ENCODE measurements around the gene TCTA.
A peak's percentile ranks its signal among the peaks of the same experiment; 100 is the strongest.

TCTA gene

GRCh38 chr3:49410846-49411534 lies 1.2 kb upstream of the TCTA start:
- DNase-seq (ENCODE audit: low spot score): no peak

- DNase-seq (ENCODE audit: low spot score): peak; percentile 37
Measured at GRCh38 chr3:49411535-49411967, 672 bp upstream of the TCTA start.

GRCh38 chr3:49412632-49413337 lies 562 bp downstream of the TCTA start:
- no peak for DNase-seq (ENCODE audit: low spot score)

- no peak for DNase-seq (ENCODE audit: low spot score)
Measured at GRCh38 chr3:49413338-49413734, 1.1 kb downstream of the TCTA start.

- DNase-seq (ENCODE audit: low spot score): no peak
Measured at GRCh38 chr3:49414753-49415152, 2.5 kb downstream of the TCTA start.

- peak; percentile 64 for DNase-seq (ENCODE audit: low spot score)
Measured at GRCh38 chr3:49415931-49416601, 3.8 kb downstream of the TCTA start.

- no peak for DNase-seq (ENCODE audit: low spot score)
Measured at GRCh38 chr3:49416867-49417266, 4.6 kb downstream of the TCTA start.

GRCh38 chr3:49417516-49418120 lies 5.4 kb downstream of the TCTA start:
- no peak for DNase-seq (ENCODE audit: low spot score)

GRCh38 chr3:49421890-49422378 lies 9.7 kb downstream of the TCTA start:
- no peak for DNase-seq (ENCODE audit: low spot score)

- no peak for DNase-seq (ENCODE audit: low spot score)
Measured at GRCh38 chr3:49422379-49423248, 10.4 kb downstream of the TCTA start, which contains the start of gene AMT. Gene AMT, minus strand, starts transcription at chr3:49422473. Its CDS starts 23 bp downstream, at chr3:49422450.

- DNase-seq (ENCODE audit: low spot score): no peak
Measured at GRCh38 chr3:49424816-49425215, 12.6 kb downstream of the TCTA start.

- DNase-seq (ENCODE audit: low spot score): no peak
Measured at GRCh38 chr3:49427586-49427985, 15.4 kb downstream of the TCTA start.

GRCh38 chr3:49428752-49429080 lies 16.5 kb downstream of the TCTA start:
- DNase-seq (ENCODE audit: low spot score): peak; percentile 24

GRCh38 chr3:49434731-49435130 lies 22.5 kb downstream of the TCTA start:
- no peak for DNase-seq (ENCODE audit: low spot score)

- no peak for DNase-seq (ENCODE audit: low spot score)
Measured at GRCh38 chr3:49445391-49445790, 33.2 kb downstream of the TCTA start.

GRCh38 chr3:49453621-49454020 lies 41.4 kb downstream of the TCTA start:
- no peak for DNase-seq (ENCODE audit: low spot score)

- no peak for DNase-seq (ENCODE audit: low spot score)
Measured at GRCh38 chr3:49454458-49454857, 42.2 kb downstream of the TCTA start.

GRCh38 chr3:49454898-49455681 lies 42.9 kb downstream of the TCTA start:
- DNase-seq (ENCODE audit: low spot score): no peak

GRCh38 chr3:49456466-49456865 lies 44.2 kb downstream of the TCTA start:
- no peak for DNase-seq (ENCODE audit: low spot score)

- no peak for DNase-seq (ENCODE audit: low spot score)
Measured at GRCh38 chr3:49460188-49460890, 48.1 kb downstream of the TCTA start.
